Lung (tissue), 12 donors: ENCODE measurements around the gene SPATA20. TPM values are rescaled to one million over a fixed set of nuclear protein-coding genes. Genes with fewer than 3 reads are reported as not detected.

Experiments
- ATAC-seq: fragments of 200-7000 bp; cut with Tn5 transposase; one replicate; pipeline ENCODE4 v1.9.1; 2020; ENCODE audit warnings: moderate number of reproducible peaks; ENCODE audit not compliant: insufficient read depth, low FRiP score
- DNase-seq, 3 donors: peaks; one replicate each; pipeline ENCODE4 v3.0.0-alpha.2; 2013 to 2017
- H3K27ac ChIP-seq, 2 donors: one replicate each; pipeline ENCODE4 v1.5.1; 2013; ENCODE audit warnings: mild to moderate bottlenecking in 2 of 2, moderate library complexity in 2 of 2, control low read depth in 1 of 2, inconsistent platforms in 1 of 2, low read depth in 1 of 2, low read length in 1 of 2
- H3K27me3 ChIP-seq, 3 donors: one replicate each; pipeline ENCODE4 v1.5.1; 2013; ENCODE audit warnings: low read length in 2 of 3; ENCODE audit not compliant: control insufficient read depth in 3 of 3, insufficient read depth in 3 of 3
- H3K36me3 ChIP-seq, 4 donors: one replicate each; pipeline ENCODE4 v1.5.1; 2013; ENCODE audit warnings: low read length in 4 of 4, mild to moderate bottlenecking in 1 of 4, moderate library complexity in 1 of 4; ENCODE audit not compliant: control insufficient read depth in 4 of 4, insufficient read depth in 4 of 4
- H3K4me1 ChIP-seq, 5 donors: one replicate each; pipeline ENCODE4 v1.5.1; 2013; ENCODE audit warnings: low read length in 5 of 5, mild to moderate bottlenecking in 2 of 5, moderate library complexity in 1 of 5; ENCODE audit not compliant: control insufficient read depth in 5 of 5, insufficient read depth in 5 of 5
- H3K4me3 ChIP-seq: one replicate; pipeline ENCODE4 v1.5.1; 2013; ENCODE audit warnings: mild to moderate bottlenecking, control low read depth, moderate library complexity
- H3K9ac ChIP-seq, 2 donors: one replicate each; pipeline ENCODE4 v1.5.1; 2013; ENCODE audit warnings: low read length in 2 of 2, control low read depth in 1 of 2; ENCODE audit not compliant: insufficient read depth in 1 of 2
- H3K9me3 ChIP-seq, 4 donors: one replicate each; pipeline ENCODE4 v1.5.1; 2013; ENCODE audit warnings: low read length in 3 of 4, mild to moderate bottlenecking in 1 of 4, moderate library complexity in 1 of 4; ENCODE audit not compliant: control insufficient read depth in 4 of 4, insufficient read depth in 3 of 4
- CTCF ChIP-seq: IDR thresholded peaks from 2 replicates; pipeline ENCODE4 v1.5.1; 2012; ENCODE audit warnings: mild to moderate bottlenecking; ENCODE audit errors: control extremely low read depth, extremely low read depth
- WGBS, 2 donors: extraction: QIAGEN DNeasy Blood & Tissue Kit; methylation state at CpG; one replicate each; pipeline ENCODE4 v1.1.7; 2013; 5-methylcytosine and 5-hydroxymethylcytosine counted together
- polyA plus RNA-seq, 2 donors: library from polyadenylated mRNA; stranded (reverse); fragments of 200-250 nt; gene quantifications; one replicate each; pipeline ENCODE4 v1.2.1, GENCODE V29; 2013
- total RNA-seq, 2 donors: library from RNA; depleted of rRNA in 1 of 2; stranded (reverse); fragments of >200 nt in 1 of 2; gene quantifications; one replicate each; pipeline ENCODE4 v1.2.1, GENCODE V29; 2014 to 2021
- donor health status: control.
- donor health status: control.
- donor health status: Bipolar disorder and iron deficiency.
- donor health status: healthy.
- donor health status: DM: yes; HTN: yes; CAD: no.

The SPATA20 gene
- total and polyA plus RNA-seq, 4 donors: 10.5 to 37.8 (median 29.0) TPM

DNA sequence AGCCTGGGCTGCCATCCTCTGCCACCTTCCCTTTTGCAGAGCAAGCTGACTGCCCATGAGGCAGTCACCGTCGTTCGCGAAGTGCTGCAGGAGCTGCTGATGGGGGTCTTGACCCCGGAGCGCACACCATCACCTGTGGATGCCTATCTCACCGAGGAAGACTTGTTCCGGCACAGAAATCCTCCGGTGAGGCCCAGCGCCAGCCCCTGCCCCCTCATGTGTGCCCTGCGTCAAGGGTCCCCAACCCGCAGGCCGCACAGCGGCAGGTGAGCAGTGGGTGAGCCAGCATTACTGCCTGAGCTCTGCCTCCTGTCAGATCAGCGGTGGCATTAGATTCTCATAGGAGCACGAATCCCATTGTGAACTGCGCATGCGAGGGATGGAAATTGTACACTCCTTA is 22.1 kb upstream of the SPATA20 start:
- Histone ChIP-seq H3K9ac (no peak overlapping the region), H3K4me1 (no peaks in the 10 kb centered on the region), H3K27ac (no peak overlapping the region), H3K9me3 (no peaks in the 10 kb centered on the region), H3K4me3 (no peak overlapping the region), H3K36me3 (peaks cover 0 to 2% (median 0%) of the 10 kb centered on the region in 4 donors), H3K27me3 (no peaks in the 10 kb centered on the region)
- TF ChIP-seq CTCF: no peak
- DNase-seq (no peak), ATAC-seq (no peak)
- 91 to 92% methylated on average over 18 of the region's 18 CpGs for WGBS, 2 donors

DNA sequence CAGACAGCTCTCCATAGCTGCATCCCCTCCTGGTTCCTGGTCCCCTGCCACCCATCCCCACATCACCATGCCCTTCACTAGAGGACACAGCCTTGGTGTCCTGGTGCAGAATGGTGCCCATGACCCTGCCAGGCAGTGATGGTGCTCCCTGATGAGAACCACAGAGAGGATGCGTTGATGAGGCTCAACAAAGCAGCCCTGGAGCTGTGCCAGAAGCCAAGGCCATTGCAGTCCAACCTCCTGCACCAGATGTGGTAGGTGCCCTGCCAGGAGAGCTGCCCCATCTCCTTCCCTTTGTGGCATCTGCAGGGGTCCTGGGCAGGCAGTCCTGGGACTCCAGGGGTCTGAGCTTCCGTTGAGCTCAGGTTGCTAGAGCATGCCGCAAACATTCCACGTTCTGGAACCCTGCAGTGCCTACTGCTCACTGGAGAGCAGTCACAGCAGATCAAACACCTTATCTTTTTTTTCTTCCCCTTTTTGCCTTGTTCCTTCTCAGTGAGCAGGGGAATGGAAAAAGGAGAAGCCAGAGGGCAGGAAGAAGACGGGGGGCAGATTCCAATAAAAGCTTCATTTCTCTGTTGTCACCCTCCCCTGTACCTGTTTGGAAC is 19.7 kb upstream of the SPATA20 start:
- no peak for ATAC-seq

DNA sequence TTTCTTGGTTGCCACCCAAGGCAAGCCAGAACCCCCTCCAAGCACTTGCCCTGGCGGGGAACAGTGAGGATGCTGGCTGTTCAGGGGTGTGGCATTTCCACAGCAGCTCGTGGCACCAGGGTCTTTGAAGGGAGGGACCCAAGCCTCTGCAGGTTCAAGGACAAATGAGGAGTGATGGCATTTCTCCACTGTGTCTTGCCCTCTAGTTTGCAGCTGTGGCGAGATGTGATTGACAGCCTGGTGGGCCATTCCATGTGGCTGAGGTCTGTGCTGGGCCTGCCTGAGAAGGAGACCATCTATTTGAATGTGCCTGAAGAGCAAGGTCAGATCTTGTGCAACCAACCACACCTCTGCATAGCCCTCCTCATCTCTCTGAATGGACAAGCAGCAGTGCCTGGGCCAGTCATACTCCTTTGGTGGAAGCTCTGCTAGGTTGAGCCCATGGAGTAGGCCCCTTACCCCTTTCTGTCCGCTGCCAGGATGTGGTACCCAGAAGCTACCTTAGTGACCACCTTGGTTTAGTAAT is 19.0 kb upstream of the SPATA20 start:
- ATAC-seq (no peak), DNase-seq (no peak)
- no peaks in the 10 kb centered on the region for H3K36me3 ChIP-seq
- no peak overlapping the region for H3K4me3 ChIP-seq
- H3K27me3 ChIP-seq: peaks cover 0 to under 1% (median 0%) of the 10 kb centered on the region in 3 donors
- H3K9me3 ChIP-seq: no peaks in the 10 kb centered on the region
- no peak overlapping the region for H3K27ac ChIP-seq
- H3K9ac ChIP-seq: no peak overlapping the region
- peaks cover 0 to 16% (median 3%) of the 10 kb centered on the region in 5 donors for H3K4me1 ChIP-seq
- TF ChIP-seq CTCF: no peak
- 48 to 78% methylated on average over 4 of the region's 4 CpGs for WGBS, 2 donors

More for the DNA sequence above, 19.7 kb upstream of the SPATA20 start:
- no peak overlapping the region for H3K4me3 ChIP-seq
- no peak for DNase-seq
- H3K36me3 ChIP-seq: no peaks in the 10 kb centered on the region
- no peak overlapping the region for H3K9ac ChIP-seq
- H3K27ac ChIP-seq: no peak overlapping the region
- TF ChIP-seq CTCF: no peak
- H3K27me3 ChIP-seq: no peaks in the 10 kb centered on the region
- H3K9me3 ChIP-seq: no peaks in the 10 kb centered on the region
- WGBS, 2 donors: 40 to 49% methylated on average over 5 of the region's 5 CpGs
- H3K4me1 ChIP-seq: peaks cover 0 to 11% (median 3%) of the 10 kb centered on the region in 5 donors
